Measurements from ENCODE around the gene GLCCI1.

- no peak for TF ChIP-seq POLR2A (IDR thresholded peaks at IDR 0.05)
- TF ChIP-seq CTCF (IDR thresholded peaks at IDR 0.05) = no peak
- no peak for TF ChIP-seq EP300 (IDR thresholded peaks at IDR 0.05; ENCODE audit: low read depth)
Observed at GRCh38 chr7:8070451-8071180, 102.0 kb downstream of the GLCCI1 start.

Data from transverse colon (tissue), 3 donors.